K562 (cell line): Measurements from ENCODE around the gene DSPP. TPM values are rescaled to one million over a fixed set of nuclear protein-coding genes. Genes with fewer than 3 reads are reported as not detected.
"Not testable (repeated sequence)": the region's sequence is repeated elsewhere in the genome, so short reads cannot be mapped to it uniquely, and the experiment has no call there.

Source experiments
- ATAC-seq: fragments of 200-7000 bp; cut with Tn5 transposase; 3 replicates; pipeline ENCODE4 v1.9.1; 2020; ENCODE audit warnings: moderate library complexity
- BruUV-seq: library from RNA; stranded (reverse); fragments of 400-500 nt; replicated peaks from 2 replicates; lab custom pipeline; 2021; lab: Mats Ljungman, UMichigan
- CTCF ChIA-PET: fragments of 300-600 bp; formaldehyde crosslinking; extraction: SDS; loops from one replicate; lab custom pipeline; 2021; ENCODE audit warnings: low intra/inter-chr PET ratio; lab: Yijun Ruan, JAX
- POLR2A ChIA-PET: fragments of 300-600, 350-650 bp; sonication (Branson Sonifier 250); formaldehyde crosslinking; extraction: SDS; loops from one replicate; lab custom pipeline; 2021; ENCODE audit warnings: antibody characterized with exemption, inconsistent platforms; lab: Yijun Ruan, JAX
- DNase-seq, 4 experiments: peaks; one replicate each; pipeline versions ENCODE4 v3.0.0 to v3.0.0-alpha.2; 2011 to 2018; ENCODE audit warnings: low spot score in 3 of 4, mixed read lengths in 3 of 4; ENCODE audit errors: extremely low read depth in 1 of 4
- FAIRE-seq: peaks from 2 replicates; lab custom pipeline; 2011; peaks lifted over from hg19 to GRCh38; lab: Jason Lieb, UNC
- H2AFZ ChIP-seq: 2 replicates; pipeline ENCODE4 v1.6.0; 2011; ENCODE audit warnings: low read depth, low read length, control low read depth, inconsistent platforms
- H3K27ac ChIP-seq: fragments of 200-600 bp; 3 replicates; pipeline ENCODE4 v1.8.0; 2011; ENCODE audit warnings: low read depth, mild to moderate bottlenecking, control low read depth, inconsistent platforms, low read length, moderate library complexity, mixed read lengths; ENCODE audit errors: extremely low read depth
- H3K27me3 ChIP-seq, 2 experiments: fragments of 300-600 bp in 1 of 2; 2 replicates in 1 of 2; 3 replicates in 1 of 2; pipeline versions ENCODE4 v1.6.0 to v1.8.0; 2011; ENCODE audit warnings: inconsistent platforms in 2 of 2, low read length in 2 of 2, mild to moderate bottlenecking in 1 of 2, mixed read lengths in 1 of 2, moderate library complexity in 1 of 2; ENCODE audit not compliant: control insufficient read depth in 2 of 2, insufficient read depth in 2 of 2
- H3K36me3 ChIP-seq: fragments of 300-600 bp; 3 replicates; pipeline ENCODE4 v1.8.0; 2011; ENCODE audit warnings: mild to moderate bottlenecking, low read length, inconsistent platforms; ENCODE audit not compliant: control insufficient read depth, insufficient read depth
- H3K4me1 ChIP-seq, 2 experiments: fragments of 200-600 bp in 1 of 2; replicated peaks in 1 of 2; 2 replicates in 1 of 2; 3 replicates in 1 of 2; pipeline versions ENCODE4 v1.5.1 to v1.8.0; 2011; ENCODE audit warnings: inconsistent platforms in 2 of 2, low read length in 2 of 2, mild to moderate bottlenecking in 1 of 2, mixed read lengths in 1 of 2, moderate library complexity in 1 of 2; ENCODE audit not compliant: control insufficient read depth in 2 of 2, insufficient read depth in 2 of 2
- H3K4me2 ChIP-seq: 2 replicates; pipeline ENCODE4 v1.6.1; 2011; ENCODE audit warnings: low read length, control low read depth, inconsistent platforms, mixed read lengths; ENCODE audit not compliant: insufficient read depth
- H3K4me3 ChIP-seq: fragments of 200-600 bp; sonication (generic), shearing (Covaris generic); 2 replicates; pipeline ENCODE4 v1.5.1; 2016; ENCODE audit warnings: control low read depth, inconsistent platforms
- H3K79me2 ChIP-seq: fragments of 200-600 bp; 3 replicates; pipeline ENCODE4 v1.8.0; 2011; ENCODE audit warnings: low read length, inconsistent platforms; ENCODE audit not compliant: control insufficient read depth, insufficient read depth
- H3K9ac ChIP-seq, 2 experiments: 2 replicates each; pipeline versions ENCODE4 v1.6.0 to v1.6.1; 2011; ENCODE audit warnings: low read depth in 2 of 2, low read length in 2 of 2, control low read depth in 1 of 2, inconsistent platforms in 1 of 2, mild to moderate bottlenecking in 1 of 2, mixed read lengths in 1 of 2; ENCODE audit not compliant: insufficient read depth in 1 of 2
- H3K9me1 ChIP-seq: one replicate; pipeline ENCODE4 v1.6.0; 2011; ENCODE audit warnings: inconsistent platforms, mild to moderate bottlenecking, low read length, moderate library complexity; ENCODE audit not compliant: control insufficient read depth, insufficient read depth
- H3K9me3 ChIP-seq: replicated peaks from 2 replicates; pipeline ENCODE4 v1.5.1; 2011; ENCODE audit warnings: low read depth, low read length, inconsistent platforms; ENCODE audit not compliant: control insufficient read depth, insufficient read depth
- H4K20me1 ChIP-seq: replicated peaks from 2 replicates; pipeline ENCODE4 v1.6.1; 2011; ENCODE audit warnings: low read length, inconsistent platforms, mixed read lengths; ENCODE audit not compliant: control insufficient read depth, insufficient read depth
- ATF3 ChIP-seq, 2 experiments: fragments of 450-650 bp in 1 of 2; sonication (generic) in 1 of 2; formaldehyde crosslinking in 1 of 2; IDR thresholded peaks in 1 of 2; conservative IDR thresholded peaks in 1 of 2; 2 replicates each; pipeline versions ENCODE4 v1.6.1 to v1.8.1; 2016 to 2023; ENCODE audit warnings: mild to moderate bottlenecking in 2 of 2, moderate library complexity in 2 of 2, inconsistent platforms in 1 of 2, missing genetic modification reagents in 1 of 2
- BRD4 ChIP-seq: fragments of 200-600 bp; sonication (generic); IDR thresholded peaks from 2 replicates; pipeline ENCODE4 v1.6.1; 2017; ENCODE audit warnings: inconsistent platforms
- CHAMP1 ChIP-seq: fragments of 450-650 bp; IDR thresholded peaks from 2 replicates; pipeline ENCODE4 v1.6.1; 2016; ENCODE audit warnings: mild to moderate bottlenecking
- ELF1 ChIP-seq: fragments of 200-800 bp; sonication (Bioruptor generic); IDR thresholded peaks from 2 replicates; pipeline ENCODE4 v1.6.1; 2016; ENCODE audit warnings: missing genetic modification characterization, missing compliant biosample characterization
- MYC ChIP-seq, 2 experiments: fragments of 250-450 bp in 1 of 2; sonication (Bioruptor Pico) in 1 of 2; IDR thresholded peaks; 2 replicates each; pipeline versions ENCODE4 v1.5.1 to v1.6.1; 2012 to 2021; ENCODE audit warnings: low read depth in 2 of 2, borderline replicate concordance in 1 of 2, improper control_type of control experiment in 1 of 2, low read length in 1 of 2, mild to moderate bottlenecking in 1 of 2, moderate library complexity in 1 of 2
- RBM25 ChIP-seq: fragments of 200-400 bp; formaldehyde crosslinking; IDR thresholded peaks from 2 replicates; pipeline ENCODE4 v1.6.1; 2018; ENCODE audit warnings: low read length, low read depth, moderate library complexity; ENCODE audit not compliant: severe bottlenecking
- SIN3A ChIP-seq, 2 experiments: fragments of 150-350 bp in 1 of 2; IDR thresholded peaks; 2 replicates each; pipeline ENCODE4 v1.6.1; 2011 to 2016; ENCODE audit warnings: borderline replicate concordance in 2 of 2, low read depth in 2 of 2, low read length in 2 of 2, mild to moderate bottlenecking in 2 of 2, moderate library complexity in 2 of 2; ENCODE audit not compliant: control insufficient read depth in 1 of 2
- TFAM ChIP-seq: fragments of 250-450 bp; sonication (Bioruptor Pico); conservative IDR thresholded peaks from 2 replicates; pipeline ENCODE4 v1.5.0; 2021; ENCODE audit warnings: mild to moderate bottlenecking, moderate library complexity
- ZNF124 ChIP-seq: sonication (generic); formaldehyde crosslinking; IDR thresholded peaks from 2 replicates; pipeline ENCODE4 v1.8.1; 2022; ENCODE audit warnings: missing genetic modification reagents
- ZNF146 ChIP-seq: IDR thresholded peaks from one replicate; pipeline ENCODE4 v1.6.1; 2018; ENCODE audit warnings: missing compliant biosample characterization; ENCODE audit not compliant: unreplicated experiment
- ZNF436 ChIP-seq: fragments of 250-450, 450-650 bp; sonication (Bioruptor Pico); formaldehyde crosslinking; IDR thresholded peaks from 2 replicates; pipeline ENCODE4 v1.7.0; 2020; ENCODE audit warnings: mild to moderate bottlenecking
- WGBS: fragments of 100-300 bp; shearing (Covaris generic); methylation state at CpG from one replicate; pipeline ENCODE4 v1.1.6; 2016; ENCODE audit warnings: low coverage, mixed read lengths; ENCODE audit not compliant: insufficient coverage; ENCODE audit errors: missing lambda C conversion rate; 5-methylcytosine and 5-hydroxymethylcytosine counted together
- in situ Hi-C: fragments of 300-500 bp; cut with MboI; formaldehyde crosslinking; loops from 4 replicates; pipeline ENCODE4 v1.15.0; 2018; ENCODE audit warnings: inconsistent platforms, mixed read lengths
- intact Hi-C: fragments of 100-400 bp; cut with micrococcal nuclease; formaldehyde crosslinking; loops from 2 replicates; pipeline ENCODE4 v1.14.2; 2022
- polyA plus RNA-seq, 8 experiments: library from polyadenylated mRNA; depleted of rRNA in 4 of 8; stranded (reverse) in 5 of 8; unstranded in 3 of 8; fragments of >200 nt; fragmentation: Nextera tagmentation in 2 of 8; fragmentation: Illumina TruSeq in 1 of 8; extraction: Ambion mirVana in 2 of 8; extraction: Trizol in 1 of 8; gene quantifications; 2 replicates each; pipeline versions ENCODE4 v1.2.1 to v1.2.3, GENCODE V29; 2011 to 2014; ENCODE audit warnings: inconsistent platforms in 1 of 8, missing spikeins in 1 of 8
- total RNA-seq, 7 experiments: library from RNA; depleted of rRNA in 6 of 7; stranded (reverse); fragments of >200 nt in 6 of 7; fragmentation: Illumina TruSeq in 2 of 7; extraction: Trizol in 2 of 7; gene quantifications; 2 replicates each; pipeline versions ENCODE4 v1.2.1 to v1.2.3, GENCODE V29; 2011 to 2021; ENCODE audit warnings: low replicate concordance in 1 of 7

The DSPP gene
- total and polyA plus RNA-seq, 9 of the 15 experiments (the other 6 are each of a cell fraction or from before 2014, with no cell fraction given), result not detected

- H3K4me2 ChIP-seq, H3K27ac ChIP-seq, ATAC-seq, BruUV-seq, in situ Hi-C loops, CTCF ChIA-PET, FAIRE-seq, H3K36me3 ChIP-seq, H3K9me3 ChIP-seq, H4K20me1 ChIP-seq, H3K27me3 ChIP-seq, intact Hi-C loops, H3K4me1 ChIP-seq, POLR2A ChIA-PET, H2AFZ ChIP-seq, H3K9me1 ChIP-seq, H3K9ac ChIP-seq, H3K4me3 ChIP-seq, H3K79me2 ChIP-seq, DNase-seq: not testable (repeated sequence)
- TF ChIP-seq RBM25 (peak; percentile 46), ZNF146 (peak; percentile 97)
Observed at GRCh38 chr4:87574376-87574775, 34.0 kb upstream of the DSPP start.

- no peak overlapping the region for H3K4me3 ChIP-seq
- H4K20me1 ChIP-seq, result no peaks in the 10 kb centered on the region
- TF ChIP-seq ZNF436 (CRISPR knock-in tag) (no peak), SIN3A (IDR thresholded peaks at IDR 0.05; ENCODE audit: borderline replicate concordance in 2 of 2, control insufficient read depth in 1 of 2, low read depth in 2 of 2, low read length in 2 of 2) (no peak), ZNF124 (CRISPR knock-in tag) (no peak), TFAM (no peak), ATF3 (IDR thresholded peaks at IDR 0.05) (no peak), ATF3 (CRISPR knock-in tag; conservative IDR thresholded peaks at IDR 0.05) (no peak), BRD4 (no peak), MYC (IDR thresholded peaks at IDR 0.05; ENCODE audit: low read depth, low read length) (no peak), MYC (CRISPR knock-in tag; IDR thresholded peaks at IDR 0.05; ENCODE audit: borderline replicate concordance, low read depth) (no peak), CHAMP1 (no peak), ELF1 (tag) (no peak)
- TF ChIP-seq, all 486 proteins: peak for 0
- ChIA-PET CTCF (no interaction called here), POLR2A (no interaction called here)
- intact Hi-C loops, result no loop called here
- H3K9ac ChIP-seq, result no peak overlapping the region
- H3K79me2 ChIP-seq, result no peaks in the 10 kb centered on the region
- H3K9me1 ChIP-seq, result no peaks in the 10 kb centered on the region
- 6% methylated on average over 3 of the region's 3 CpGs for WGBS
- H3K27ac ChIP-seq, result no peak overlapping the region
- H2AFZ ChIP-seq, result no peak overlapping the region
- ATAC-seq (no peak), FAIRE-seq (no peak), DNase-seq (no peak)
- no peaks in the 10 kb centered on the region for H3K4me1 ChIP-seq
- in situ Hi-C loops, result no loop called here
- H3K9me3 ChIP-seq, result no peaks in the 10 kb centered on the region
- H3K36me3 ChIP-seq, result no peaks in the 10 kb centered on the region
- H3K27me3 ChIP-seq, result peaks cover 0 to under 1% of the 10 kb centered on the region in 2 experiments; a peak in 3 of 5 replicates
- no TSS peak for BruUV-seq
- no peak overlapping the region for H3K4me2 ChIP-seq
Observed at GRCh38 chr4:87574996-87575395, 33.3 kb upstream of the DSPP start.
